Lower leg skin (tissue), 3 donors: ENCODE results near the gene RCN2.

Experiments used
- CTCF ChIP-seq, 3 donors: fragments of 450-650 bp; IDR thresholded peaks; one replicate each; pipeline ENCODE4 v1.5.1; 2016; ENCODE audit warnings: antibody characterized with exemption in 3 of 3, mild to moderate bottlenecking in 3 of 3, moderate library complexity in 2 of 3
- POLR2A ChIP-seq, 2 donors: fragments of 450-650 bp; IDR thresholded peaks; one replicate each; pipeline ENCODE4 v1.6.1; 2016 to 2017; ENCODE audit warnings: antibody characterized with exemption in 2 of 2, mild to moderate bottlenecking in 1 of 2, moderate library complexity in 1 of 2

- TF ChIP-seq POLR2A (IDR thresholded peaks at IDR 0.05): no peak
- no peak for TF ChIP-seq CTCF (IDR thresholded peaks at IDR 0.05)
Observed at GRCh38 chr15:76913737-76914136, 17.8 kb upstream of the RCN2 start.
